Motor neuron (in vitro differentiated cells): ENCODE data around the gene CLCN2. TPM values are rescaled to one million over a fixed set of nuclear protein-coding genes. Genes with fewer than 3 reads are reported as not detected.

Experiments
- ATAC-seq, 8 experiments: fragments of 200-7000 bp; cut with Tn5 transposase; replicated peaks in 6 of 8; 2 replicates each; pipeline ENCODE4 v1.8.0; 2021; ENCODE audit warnings: mild to moderate bottlenecking in 8 of 8, moderate library complexity in 8 of 8
- H3K27ac ChIP-seq, 2 donors: fragments of 250-450 bp; sonication (Bioruptor Pico); 2 replicates each; pipeline ENCODE4 v1.9.0; 2021; ENCODE audit warnings: antibody characterized with exemption in 2 of 2, mild to moderate bottlenecking in 2 of 2, moderate library complexity in 1 of 2
- H3K4me1 ChIP-seq, 2 donors: fragments of 250-450 bp; sonication (Bioruptor Pico); replicated peaks in 1 of 2; 2 replicates each; pipeline ENCODE4 v1.6.1; 2021; ENCODE audit warnings: antibody characterized with exemption in 2 of 2, mild to moderate bottlenecking in 2 of 2, moderate library complexity in 1 of 2
- H3K4me3 ChIP-seq, 5 donors: fragments of 250-450 bp; sonication (Bioruptor Pico); 2 replicates each; pipeline ENCODE4 v1.9.0; 2021; ENCODE audit warnings: antibody characterized with exemption in 5 of 5, mild to moderate bottlenecking in 5 of 5, moderate library complexity in 4 of 5
- WGBS, 10 experiments: fragments of 450-650 bp; shearing (Covaris generic); methylation state at CpG; one replicate each; pipeline ENCODE4 v1.0.0; 2022; 5-methylcytosine and 5-hydroxymethylcytosine counted together
- in situ Hi-C, 9 experiments: fragments of 400-800 bp; cut with MboI; loops; one replicate each; pipeline ENCODE4 v1.15.0; 2021; ENCODE audit warnings: low sequenced_read_pairs in 9 of 9, low pct_unique_long_range_greater_than_20kb in 2 of 9; ENCODE audit not compliant: unreplicated experiment in 9 of 9
- total RNA-seq, 8 experiments: library from RNA; unstranded; fragments of 300-600 nt; gene quantifications; 2 replicates each; pipeline versions ENCODE4 v1.2.3 to v1.2.4, GENCODE V29; 2022

Gene CLCN2
- total RNA-seq, 8 experiments from 2014 or later: 6.1 to 30.9 (median 13.1) TPM

DNA sequence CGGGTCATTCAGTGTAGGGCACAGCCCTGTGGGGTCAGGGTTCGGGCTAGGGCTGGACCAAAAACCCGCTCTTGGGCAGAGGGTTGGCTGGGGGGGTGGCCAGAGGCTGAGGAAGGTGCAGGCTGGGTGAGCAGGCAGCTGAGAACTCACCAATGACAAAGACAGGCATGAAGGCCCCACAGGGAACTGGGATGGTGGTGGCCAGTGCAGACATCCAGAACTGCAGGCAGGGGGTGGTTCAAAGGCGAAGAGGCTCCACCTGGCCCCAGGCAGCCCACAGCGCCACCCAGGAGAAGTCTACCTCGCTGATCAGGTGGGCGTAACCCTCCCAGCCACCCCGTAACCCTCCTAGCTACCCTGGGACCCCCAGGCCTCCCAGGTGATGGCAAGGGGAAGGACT lies 6.7 kb downstream of the CLCN2 start:
- in situ Hi-C loops: loop anchor here in 5 of 9 experiments (25.0 kb wide), 3 partner anchors 183 to 433 kb away; no protein-coding TSS in a partner anchor
- Histone ChIP-seq H3K4me3 (no peak overlapping the region), H3K27ac (peak overlapping the region in 1 of 2 donors; percentile 27), H3K4me1 (peaks cover 7 to 10% of the 10 kb centered on the region in 2 donors)
- 90 to 100% (median 97%) methylated on average over 1 to 3 of the region's 8 CpGs; no CpG with 5 or more reads in 6 of the 10 experiments for WGBS, 10 experiments
- peak in 6 of 8 experiments; percentile 4 to 21 (median 10) for ATAC-seq

DNA sequence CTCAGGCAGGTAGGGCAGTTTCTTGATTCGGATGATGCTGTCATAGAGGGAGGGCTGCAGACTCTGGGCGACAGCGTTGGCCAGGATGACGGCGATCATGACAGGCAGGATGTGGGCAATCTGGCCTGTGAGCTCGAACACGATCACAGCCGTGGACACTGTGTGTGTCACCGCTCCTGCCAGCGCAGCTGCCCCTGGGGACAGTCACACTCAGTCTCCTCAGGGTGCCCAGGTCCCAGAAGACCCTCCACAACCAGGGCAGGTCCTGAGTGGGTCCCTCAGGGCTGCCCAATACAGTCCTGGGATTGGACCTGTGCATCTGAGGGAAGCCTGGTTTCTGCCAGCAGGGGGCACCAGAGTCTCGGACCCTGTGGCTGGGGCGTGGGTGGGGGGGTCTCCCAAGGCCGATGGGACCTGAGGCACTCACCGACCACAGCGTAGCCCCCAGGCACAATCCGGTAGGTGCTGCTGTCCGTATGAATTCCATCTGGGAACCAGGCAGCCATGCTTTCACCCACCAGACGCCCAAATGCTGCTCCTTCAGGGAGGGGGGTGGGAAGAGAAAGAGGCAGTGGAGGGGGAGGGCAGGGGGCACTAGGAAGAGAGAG lies 7.2 kb downstream of the CLCN2 start:
- H3K4me3 ChIP-seq: no peak overlapping the region
- ATAC-seq: peak; percentile 42 to 92 (median 60)
- peaks cover 2 to 5% of the 10 kb centered on the region in 2 donors for H3K4me1 ChIP-seq
- WGBS, 10 experiments: 0 to 100% (median 75%) methylated on average over 1 to 9 of the region's 18 CpGs; no CpG with 5 or more reads in 5 of the 10 experiments
- peak overlapping the region in 1 of 2 donors; percentile 27 for H3K27ac ChIP-seq
- in situ Hi-C loops: loop anchor here in 5 of 9 experiments (25.0 kb wide), 3 partner anchors 183 to 433 kb away; no protein-coding TSS in a partner anchor

DNA sequence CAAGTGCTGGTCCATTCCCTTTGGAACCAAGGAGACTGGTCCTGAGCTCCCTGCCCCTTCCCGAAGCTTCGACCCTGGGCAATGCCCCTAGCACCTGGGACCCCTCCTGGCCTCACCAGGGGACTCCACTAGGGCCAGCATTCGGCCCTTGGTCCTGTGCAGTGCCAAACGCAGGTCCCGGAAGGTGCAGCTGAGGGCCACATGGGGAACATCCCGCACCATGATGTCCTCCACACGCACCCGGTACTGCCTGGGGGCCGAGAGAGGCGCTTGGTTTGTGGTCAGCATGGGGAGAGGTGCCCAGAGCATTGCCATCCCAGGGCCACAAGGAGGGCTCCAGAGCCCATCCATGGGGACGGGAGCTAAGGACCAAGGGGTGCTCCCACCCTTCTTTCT lies 7.9 kb downstream of the CLCN2 start:
- ATAC-seq: peak in 1 of 8 experiments; percentile 14
- H3K4me1 ChIP-seq: no peaks in the 10 kb centered on the region
- H3K4me3 ChIP-seq: no peak overlapping the region
- H3K27ac ChIP-seq: no peak overlapping the region
- WGBS, 10 experiments: 92 to 100% (median 100%) methylated on average over 1 to 5 of the region's 11 CpGs; no CpG with 5 or more reads in 6 of the 10 experiments
- in situ Hi-C loops: loop anchor here in 5 of 9 experiments (25.0 kb wide), 3 partner anchors 184 to 434 kb away; no protein-coding TSS in a partner anchor

GRCh38 chr3:184352897-184353545 lies 8.4 kb downstream of the CLCN2 start:
- in situ Hi-C loops: loop anchor here in 5 of 9 experiments (25.0 kb wide), 3 partner anchors 184 to 434 kb away; no protein-coding TSS in a partner anchor
- WGBS, 10 experiments: 60 to 95% (median 86%) methylated on average over 1 to 4 of the region's 11 CpGs; no CpG with 5 or more reads in 5 of the 10 experiments
- no peaks in the 10 kb centered on the region for H3K4me1 ChIP-seq
- no peak overlapping the region for H3K27ac ChIP-seq
- H3K4me3 ChIP-seq: no peak overlapping the region
- ATAC-seq: peak in 1 of 8 experiments; percentile 7

GRCh38 chr3:184352149-184352785 lies 9.1 kb downstream of the CLCN2 start:
- Histone ChIP-seq H3K4me3 (no peak overlapping the region), H3K4me1 (no peaks in the 10 kb centered on the region), H3K27ac (no peak overlapping the region)
- in situ Hi-C loops: loop anchor here in 5 of 9 experiments (25.0 kb wide), 3 partner anchors 185 to 435 kb away; no protein-coding TSS in a partner anchor
- peak in 2 of 8 experiments; percentile 4 to 16 for ATAC-seq
- 0 to 100% (median 91%) methylated on average over 1 to 6 of the region's 15 CpGs; no CpG with 5 or more reads in 2 of the 10 experiments for WGBS, 10 experiments

GRCh38 chr3:184351511-184352148 lies 9.8 kb downstream of the CLCN2 start:
- WGBS, 10 experiments: 47 to 83% (median 51%) methylated on average over 1 to 7 of the region's 9 CpGs; no CpG with 5 or more reads in 3 of the 10 experiments
- no peak overlapping the region for H3K4me3 ChIP-seq
- in situ Hi-C loops: loop anchor here in 5 of 9 experiments (25.0 kb wide), 3 partner anchors 186 to 436 kb away; no protein-coding TSS in a partner anchor
- peak in 2 of 8 experiments; percentile 12 to 56 for ATAC-seq
- no peaks in the 10 kb centered on the region for H3K4me1 ChIP-seq
- H3K27ac ChIP-seq: no peak overlapping the region

DNA sequence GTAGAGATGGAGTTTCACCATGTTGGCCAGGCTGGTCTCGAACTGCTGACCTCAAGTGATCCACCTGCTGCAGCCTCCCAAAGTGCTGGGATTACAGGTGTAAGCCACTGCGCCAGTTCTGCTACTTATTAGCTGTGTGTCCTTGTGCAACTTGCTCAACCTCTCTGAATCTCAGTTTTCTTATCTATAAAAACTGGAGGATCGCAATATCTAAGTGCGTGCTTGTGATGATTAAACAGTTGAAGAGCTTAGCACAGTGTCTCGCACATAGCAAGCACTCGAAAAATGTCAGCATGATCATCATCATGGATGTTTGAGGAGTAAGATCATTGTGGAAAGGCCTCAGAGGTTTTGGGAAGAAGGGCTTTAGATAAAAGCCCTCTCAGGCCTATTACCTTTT lies 10.8 kb downstream of the CLCN2 start:
- Histone ChIP-seq H3K4me3 (no peak overlapping the region), H3K27ac (no peak overlapping the region), H3K4me1 (peaks cover 3 to 7% of the 10 kb centered on the region in 2 donors)
- in situ Hi-C loops: loop anchor here in 5 of 9 experiments (25.0 kb wide), 3 partner anchors 187 to 437 kb away; no protein-coding TSS in a partner anchor
- 87 to 100% (median 100%) methylated on average over 2 to 4 of the region's 6 CpGs; no CpG with 5 or more reads in 3 of the 10 experiments for WGBS, 10 experiments
- no peak for ATAC-seq

- in situ Hi-C loops: loop anchor here in 5 of 9 experiments (25.0 kb wide), 3 partner anchors 187 to 437 kb away; no protein-coding TSS in a partner anchor
- WGBS, 10 experiments: 65 to 100% (median 78%) methylated on average over 2 to 10 of the region's 10 CpGs
- ATAC-seq: no peak
- Histone ChIP-seq H3K4me3 (no peak overlapping the region), H3K27ac (no peak overlapping the region), H3K4me1 (peaks cover 11 to 15% of the 10 kb centered on the region in 2 donors)
Measured at GRCh38 chr3:184349563-184350470, 11.6 kb downstream of the CLCN2 start.

- Histone ChIP-seq H3K4me3 (no peak overlapping the region), H3K4me1 (peaks cover 12 to 16% of the 10 kb centered on the region in 2 donors), H3K27ac (no peak overlapping the region)
- peak in 2 of 8 experiments; percentile 7 to 10 for ATAC-seq
- in situ Hi-C loops: no loop called here
- WGBS, 10 experiments: 43 to 100% (median 92%) methylated on average over 1 to 4 of the region's 4 CpGs; no CpG with 5 or more reads in 3 of the 10 experiments
Measured at GRCh38 chr3:184348057-184348382, 13.4 kb downstream of the CLCN2 start.

GRCh38 chr3:184347321-184348056 lies 13.9 kb downstream of the CLCN2 start:
- WGBS, 10 experiments: 20 to 80% (median 67%) methylated on average over 1 to 6 of the region's 12 CpGs
- no peak overlapping the region for H3K27ac ChIP-seq
- in situ Hi-C loops: no loop called here
- no peak overlapping the region for H3K4me3 ChIP-seq
- peak in 1 of 8 experiments; percentile 2 for ATAC-seq
- peaks cover 12 to 16% of the 10 kb centered on the region in 2 donors for H3K4me1 ChIP-seq

DNA sequence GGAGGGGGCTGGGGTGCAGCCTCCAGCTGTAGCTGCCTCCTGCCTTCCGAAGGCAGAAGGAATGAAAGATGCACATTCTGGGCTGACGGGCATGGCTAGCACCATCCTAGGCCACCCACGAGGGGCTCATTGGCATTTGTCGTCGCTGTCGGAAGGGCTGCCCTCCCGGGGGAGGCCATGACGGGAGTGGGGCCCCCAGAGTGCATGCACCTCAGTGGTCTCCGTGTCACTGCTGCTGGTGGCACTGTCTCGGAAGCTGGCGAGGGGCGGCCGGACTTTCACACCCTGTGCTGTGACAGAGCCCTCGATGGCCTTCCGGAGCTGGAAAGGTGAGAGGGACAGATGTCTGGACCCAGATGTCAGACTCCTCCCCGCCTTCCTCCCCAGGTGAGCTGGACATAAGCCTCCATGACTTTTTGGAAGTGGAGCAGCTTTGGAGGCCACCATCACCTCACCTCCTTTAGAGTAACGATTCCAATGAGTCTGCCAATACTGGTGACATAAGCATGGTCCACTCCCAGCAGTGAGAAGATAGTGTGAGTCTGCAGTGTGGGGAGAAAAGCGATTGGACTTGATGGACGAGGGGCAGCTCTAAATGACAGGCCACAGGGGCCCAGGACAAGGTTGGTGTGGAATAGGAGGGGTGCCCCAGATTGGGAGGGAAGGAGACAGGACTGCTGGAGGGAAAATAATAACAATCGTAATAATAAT lies 14.8 kb downstream of the CLCN2 start:
- no peak for ATAC-seq
- Histone ChIP-seq H3K4me3 (no peak overlapping the region), H3K4me1 (peaks cover 12 to 16% of the 10 kb centered on the region in 2 donors), H3K27ac (no peak overlapping the region)
- WGBS, 10 experiments: 70 to 100% (median 96%) methylated on average over 1 to 14 of the region's 20 CpGs
- in situ Hi-C loops: no loop called here
